Activated CD4-positive, alpha-beta T cell treated with anti-CD3 and anti-CD28 coated beads, Interleukin-2, amount 10 ng/mL, durations not matched to agents 7 days and 5 days (primary cell): ENCODE data around the gene PCNX3. TPM values are rescaled to one million over a fixed set of nuclear protein-coding genes. Genes with fewer than 3 reads are reported as not detected.

ENCODE experiments used
- CTCF ChIA-PET: fragments of 350-600 bp; sonication (Branson Sonifier 250); formaldehyde crosslinking; loops from one replicate; lab custom pipeline; 2021; ENCODE audit warnings: antibody characterized with exemption; lab: Charles Lee
- POLR2A ChIA-PET: fragments of 350-600 bp; sonication (Branson Sonifier 250); formaldehyde crosslinking; loops from one replicate; lab custom pipeline; 2021; ENCODE audit warnings: antibody characterized with exemption; lab: Charles Lee
- DNase-seq: peaks from one replicate; pipeline ENCODE4 v3.0.0-alpha.2; 2020
- H3K27ac Mint-ChIP-seq: one replicate; pipeline ENCODE4 v1.8.0; 2021; ENCODE audit warnings: mild to moderate bottlenecking, moderate library complexity, mixed read lengths
- H3K27me3 Mint-ChIP-seq: one replicate; pipeline ENCODE4 v1.8.0; 2021; ENCODE audit warnings: mixed read lengths
- H3K36me3 Mint-ChIP-seq: one replicate; pipeline ENCODE4 v1.8.0; 2021; ENCODE audit warnings: low read depth, mixed read lengths
- H3K4me1 Mint-ChIP-seq: one replicate; pipeline ENCODE4 v1.8.0; 2021; ENCODE audit warnings: mixed read lengths
- H3K4me3 Mint-ChIP-seq: one replicate; pipeline ENCODE4 v1.8.0; 2021; ENCODE audit warnings: mild to moderate bottlenecking, moderate library complexity, mixed read lengths
- H3K9me3 Mint-ChIP-seq: one replicate; pipeline ENCODE4 v1.8.0; 2021; ENCODE audit warnings: mixed read lengths
- total RNA-seq, 2 experiments: library from RNA; stranded (reverse); gene quantifications; one replicate each; pipeline ENCODE4 v1.2.3, GENCODE V29; 2021

PCNX3 gene
- total RNA-seq, 2 experiments from 2014 or later, result 47.7 to 50.2 TPM

DNA sequence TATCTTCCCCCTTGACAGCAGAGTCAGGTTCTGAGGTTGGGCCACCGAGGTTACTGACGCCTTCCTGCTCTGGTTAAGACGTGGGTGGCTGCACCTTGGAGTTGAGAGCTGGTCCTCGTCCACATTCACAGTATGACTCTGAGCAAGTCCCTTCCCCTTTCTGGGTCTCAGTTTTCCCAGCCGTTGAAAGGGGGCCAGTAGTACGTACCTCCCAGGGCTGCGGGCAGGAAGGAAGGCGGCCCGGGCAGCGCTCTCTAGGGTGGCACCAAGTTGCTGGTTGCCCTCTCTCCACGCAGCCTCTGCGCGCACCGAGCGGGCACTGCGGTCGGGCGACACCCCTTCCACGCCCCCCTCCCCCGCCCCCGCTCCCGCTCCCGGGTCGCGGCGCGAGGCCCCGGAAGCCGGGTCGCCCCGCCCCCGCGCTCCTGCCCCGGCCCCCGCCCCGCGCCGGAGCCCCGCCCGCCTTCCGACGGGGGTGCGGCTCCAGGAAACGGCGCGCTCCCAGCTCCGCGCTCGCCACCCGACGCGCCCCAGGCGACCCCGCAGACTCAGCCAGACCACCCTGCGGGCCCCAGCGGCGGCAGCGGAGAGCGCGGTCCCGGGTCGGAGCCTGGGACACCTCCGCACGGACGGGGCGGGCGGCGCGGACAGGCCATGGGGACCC lies 39.9 kb upstream of the PCNX3 start, which contains the start of gene EHBP1L1:
EHBP1L1 (plus strand) TSS at position 486 of the 664 bp plus-strand sequence. CDS start 250 bp downstream, outside the sequence.
- H3K27ac Mint-ChIP-seq, result peak within 1 kb of the TSS; percentile 93
- H3K4me1 Mint-ChIP-seq, result peaks cover 46% of the 10 kb centered on the region
- POLR2A ChIA-PET, result interaction anchor here (0.6 kb wide), 2 partner anchors 246 to 281 kb away, joined by 3 to 4 read pairs; no protein-coding TSS in a partner anchor
- no peaks in the 10 kb centered on the region for H3K27me3 Mint-ChIP-seq
- H3K36me3 Mint-ChIP-seq, result peaks cover 39% of the 10 kb centered on the region
- peak within 1 kb of the TSS; percentile 85 for H3K4me3 Mint-ChIP-seq
- CTCF ChIA-PET, result interaction anchor here (1.1 to 3.6 kb wide), 9 partner anchors 9 to 39 kb away, joined by 3 to 40 read pairs (median 6); partner anchors contain the start of genes MAP3K11 and PCNX3
- DNase-seq, result peak; percentile 77
- H3K9me3 Mint-ChIP-seq, result no peaks in the 10 kb centered on the region

- no peaks in the 10 kb centered on the region for H3K27me3 Mint-ChIP-seq
- no peaks in the 10 kb centered on the region for H3K9me3 Mint-ChIP-seq
- CTCF ChIA-PET, result interaction anchor here (0.6 to 3.6 kb wide), 9 partner anchors 10 to 217 kb away, joined by 3 to 40 read pairs (median 6); partner anchors contain the start of genes MAP3K11 and PCNX3
- peaks cover 41% of the 10 kb centered on the region for H3K36me3 Mint-ChIP-seq
- DNase-seq, result no peak
- POLR2A ChIA-PET, result interaction anchor here (0.6 kb wide), 1 partner anchor 246 kb away, joined by 4 read pairs; no protein-coding TSS in a partner anchor
- peak overlapping the region; percentile 83 for H3K27ac Mint-ChIP-seq
- peak overlapping the region; percentile 83 for H3K4me3 Mint-ChIP-seq
- H3K4me1 Mint-ChIP-seq, result peaks cover 40% of the 10 kb centered on the region
Observed at GRCh38 chr11:65576232-65576866, 39.2 kb upstream of the PCNX3 start.

DNA sequence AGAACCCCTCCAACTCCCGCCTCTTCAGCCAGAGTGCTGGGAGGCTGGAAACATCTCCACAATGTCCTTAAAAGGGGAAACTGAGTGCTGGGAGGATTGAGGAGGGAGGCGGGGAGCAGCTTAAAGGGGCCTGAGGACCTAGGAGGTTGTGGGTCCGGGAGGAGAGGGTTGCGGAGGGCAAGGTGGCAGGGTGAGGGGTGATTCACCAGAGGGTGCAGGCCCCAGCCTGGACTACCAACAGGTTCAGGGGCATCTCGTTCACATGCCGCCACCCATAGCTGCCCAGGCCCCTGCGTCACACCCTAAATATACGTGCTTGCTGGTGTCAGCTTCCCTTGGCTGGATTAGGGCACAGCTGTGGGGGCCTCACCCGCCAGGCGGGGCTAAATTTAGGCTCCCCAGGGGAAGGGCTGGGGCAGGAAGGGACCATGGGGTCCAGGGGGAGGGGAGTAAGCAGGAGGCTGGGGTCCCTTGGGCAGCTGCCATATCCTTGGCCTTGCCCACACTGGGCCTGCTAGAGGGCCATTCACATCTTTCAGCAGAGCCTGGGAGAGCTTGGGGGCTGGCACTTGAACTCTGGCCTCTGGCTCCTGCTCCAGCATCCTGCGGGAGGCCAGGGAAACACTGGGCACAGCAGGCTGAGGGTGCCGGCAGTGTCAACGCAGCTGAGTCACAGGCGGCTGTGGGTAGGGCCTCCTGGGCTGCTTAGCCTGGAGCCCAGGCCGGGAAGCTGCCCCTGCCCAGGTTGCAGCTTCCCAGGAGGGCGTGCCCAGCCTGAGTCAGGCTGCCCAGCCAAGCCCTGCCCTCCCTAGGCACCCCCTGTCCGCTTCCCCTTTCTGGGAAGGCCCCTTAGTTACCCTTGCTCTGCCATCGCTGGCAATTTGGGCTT lies 38.5 kb upstream of the PCNX3 start:
- ChIA-PET CTCF (interaction anchor here (0.6 to 3.6 kb wide), 8 partner anchors 11 to 218 kb away, joined by 3 to 40 read pairs (median 7); no protein-coding TSS in a partner anchor), POLR2A (no interaction called here)
- peaks cover 35% of the 10 kb centered on the region for H3K4me1 Mint-ChIP-seq
- H3K27ac Mint-ChIP-seq, result peak overlapping the region; percentile 83
- H3K9me3 Mint-ChIP-seq, result no peaks in the 10 kb centered on the region
- H3K4me3 Mint-ChIP-seq, result peak overlapping the region; percentile 83
- H3K27me3 Mint-ChIP-seq, result no peaks in the 10 kb centered on the region
- H3K36me3 Mint-ChIP-seq, result peaks cover 42% of the 10 kb centered on the region
- DNase-seq, result no peak

GRCh38 chr11:65577756-65578109 lies 37.8 kb upstream of the PCNX3 start:
- H3K9me3 Mint-ChIP-seq, result no peaks in the 10 kb centered on the region
- peaks cover 42% of the 10 kb centered on the region for H3K36me3 Mint-ChIP-seq
- peaks cover 33% of the 10 kb centered on the region for H3K4me1 Mint-ChIP-seq
- H3K27me3 Mint-ChIP-seq, result no peaks in the 10 kb centered on the region
- ChIA-PET CTCF (interaction anchor here (1.8 to 3.6 kb wide), 3 partner anchors 10 to 37 kb away, joined by 4 to 40 read pairs (median 11); no protein-coding TSS in a partner anchor), POLR2A (no interaction called here)
- H3K4me3 Mint-ChIP-seq, result peak overlapping the region; percentile 57
- DNase-seq, result no peak
- H3K27ac Mint-ChIP-seq, result peak overlapping the region; percentile 33

GRCh38 chr11:65578134-65578533 lies 37.4 kb upstream of the PCNX3 start:
- Mint-ChIP-seq H3K27ac (no peak overlapping the region), H3K27me3 (no peaks in the 10 kb centered on the region), H3K4me1 (peaks cover 33% of the 10 kb centered on the region), H3K9me3 (no peaks in the 10 kb centered on the region), H3K4me3 (peak overlapping the region; percentile 57), H3K36me3 (peaks cover 39% of the 10 kb centered on the region)
- no peak for DNase-seq
- ChIA-PET POLR2A (no interaction called here), CTCF (interaction anchor here (2.5 to 3.6 kb wide), 2 partner anchors 10 to 37 kb away, joined by 11 to 40 read pairs; no protein-coding TSS in a partner anchor)

- Mint-ChIP-seq H3K27me3 (no peaks in the 10 kb centered on the region), H3K4me3 (peak overlapping the region; percentile 57), H3K27ac (no peak overlapping the region), H3K4me1 (peaks cover 33% of the 10 kb centered on the region), H3K9me3 (no peaks in the 10 kb centered on the region), H3K36me3 (peaks cover 37% of the 10 kb centered on the region)
- CTCF ChIA-PET, result interaction anchor here (0.8 to 2.5 kb wide), 4 partner anchors 10 to 38 kb away, joined by 3 to 11 read pairs (median 4); no protein-coding TSS in a partner anchor
- POLR2A ChIA-PET, result no interaction called here
- no peak for DNase-seq
Observed at GRCh38 chr11:65578667-65579066, 36.9 kb upstream of the PCNX3 start.

- Mint-ChIP-seq H3K9me3 (no peaks in the 10 kb centered on the region), H3K36me3 (peaks cover 36% of the 10 kb centered on the region), H3K4me3 (no peak overlapping the region), H3K27me3 (no peaks in the 10 kb centered on the region), H3K27ac (no peak overlapping the region), H3K4me1 (peaks cover 32% of the 10 kb centered on the region)
- ChIA-PET POLR2A (no interaction called here), CTCF (interaction anchor here (0.8 to 2.5 kb wide), 5 partner anchors 8 to 38 kb away, joined by 3 to 11 read pairs (median 3); no protein-coding TSS in a partner anchor)
- DNase-seq, result no peak
Observed at GRCh38 chr11:65579291-65579690, 36.3 kb upstream of the PCNX3 start.

DNA sequence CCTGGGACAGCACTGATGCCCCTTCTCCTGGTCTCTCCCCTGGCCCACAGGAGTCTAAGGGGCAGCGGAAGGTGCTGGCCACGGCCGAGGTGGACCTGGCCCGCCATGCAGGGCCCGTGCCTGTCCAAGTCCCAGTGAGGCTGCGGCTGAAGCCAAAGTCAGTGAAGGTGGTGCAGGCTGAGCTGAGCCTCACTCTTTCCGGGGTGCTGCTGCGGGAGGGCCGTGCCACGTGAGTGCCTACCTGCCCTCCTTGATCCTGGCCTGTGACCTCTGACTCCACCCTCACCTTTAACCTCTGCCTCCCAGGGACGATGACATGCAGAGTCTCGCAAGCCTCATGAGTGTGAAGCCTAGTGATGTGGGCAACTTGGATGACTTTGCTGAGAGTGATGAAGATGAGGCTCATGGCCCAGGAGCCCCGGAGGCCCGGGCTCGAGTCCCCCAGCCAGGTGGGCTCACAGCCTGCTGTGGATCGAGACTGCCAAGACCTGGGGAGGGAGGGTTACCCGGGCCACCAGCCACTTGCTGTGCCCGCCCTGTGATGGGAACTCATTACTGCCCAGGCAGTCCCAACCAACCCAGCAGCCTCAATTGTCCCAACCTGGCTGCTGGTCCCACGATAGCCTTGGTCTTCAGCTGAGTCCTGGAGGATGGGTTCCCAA lies 35.4 kb upstream of the PCNX3 start:
- no peak overlapping the region for H3K27ac Mint-ChIP-seq

GRCh38 chr11:65580756-65581155 lies 34.8 kb upstream of the PCNX3 start:
- CTCF ChIA-PET, result no interaction called here
- peaks cover 36% of the 10 kb centered on the region for H3K36me3 Mint-ChIP-seq
- H3K9me3 Mint-ChIP-seq, result no peaks in the 10 kb centered on the region

More for the DNA sequence above, 35.4 kb upstream of the PCNX3 start:
- Mint-ChIP-seq H3K4me1 (peaks cover 32% of the 10 kb centered on the region), H3K9me3 (no peaks in the 10 kb centered on the region), H3K4me3 (no peak overlapping the region), H3K36me3 (peaks cover 37% of the 10 kb centered on the region), H3K27me3 (no peaks in the 10 kb centered on the region)
- CTCF ChIA-PET, result interaction anchor here (1.3 to 2.5 kb wide), 2 partner anchors 8 to 39 kb away, joined by 3 to 11 read pairs; no protein-coding TSS in a partner anchor
- DNase-seq, result no peak
- POLR2A ChIA-PET, result no interaction called here

DNA sequence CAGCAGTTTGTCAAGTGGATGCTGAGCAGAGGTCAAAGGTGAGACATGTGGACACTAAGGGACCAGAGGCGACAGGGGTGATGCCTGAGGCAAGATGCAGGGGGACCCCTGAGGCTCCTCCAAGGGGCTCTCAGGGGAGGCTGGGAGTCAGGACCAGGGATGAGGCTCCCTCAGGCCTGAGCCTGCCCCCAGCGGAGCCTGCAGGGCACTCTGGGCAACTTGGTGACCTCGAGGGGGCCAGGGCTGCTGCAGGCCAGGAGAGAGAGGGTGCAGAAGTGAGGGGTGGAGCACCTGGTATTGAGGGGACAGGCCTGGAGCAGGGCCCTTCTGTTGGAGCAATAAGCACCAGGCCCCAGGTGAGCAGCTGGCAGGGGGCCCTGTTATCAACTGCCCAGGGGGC lies 33.6 kb upstream of the PCNX3 start:
- ChIA-PET CTCF (interaction anchor here (0.7 to 1.4 kb wide), 3 partner anchors 33 to 284 kb away, joined by 3 to 4 read pairs (median 3); no protein-coding TSS in a partner anchor), POLR2A (no interaction called here)
- H3K9me3 Mint-ChIP-seq, result no peaks in the 10 kb centered on the region
- no peak overlapping the region for H3K27ac Mint-ChIP-seq
- no peak overlapping the region for H3K4me3 Mint-ChIP-seq
- H3K27me3 Mint-ChIP-seq, result no peaks in the 10 kb centered on the region
- H3K4me1 Mint-ChIP-seq, result peaks cover 33% of the 10 kb centered on the region
- peaks cover 37% of the 10 kb centered on the region for H3K36me3 Mint-ChIP-seq
- DNase-seq, result no peak

More at GRCh38 chr11:65580756-65581155, 34.8 kb upstream of the PCNX3 start:
- POLR2A ChIA-PET, result no interaction called here
- no peak overlapping the region for H3K4me3 Mint-ChIP-seq
- H3K27me3 Mint-ChIP-seq, result no peaks in the 10 kb centered on the region
- H3K27ac Mint-ChIP-seq, result no peak overlapping the region
- DNase-seq, result no peak
- peaks cover 27% of the 10 kb centered on the region for H3K4me1 Mint-ChIP-seq

GRCh38 chr11:65583589-65583988 lies 32.0 kb upstream of the PCNX3 start:
- H3K4me3 Mint-ChIP-seq, result no peak overlapping the region
- peaks cover 31% of the 10 kb centered on the region for H3K36me3 Mint-ChIP-seq
- H3K9me3 Mint-ChIP-seq, result no peaks in the 10 kb centered on the region
- DNase-seq, result no peak
- ChIA-PET POLR2A (no interaction called here), CTCF (interaction anchor here (0.6 to 4.7 kb wide), 4 partner anchors 10 to 13 kb away, joined by 3 to 11 read pairs (median 5); partner anchors contain the start of genes FAM89B and ZNRD2)
- peaks cover 39% of the 10 kb centered on the region for H3K4me1 Mint-ChIP-seq
- peak overlapping the region; percentile 62 for H3K27ac Mint-ChIP-seq
- H3K27me3 Mint-ChIP-seq, result no peaks in the 10 kb centered on the region
